ENCODE measurements around the gene ZNF574.
A peak's percentile ranks its signal among the peaks of the same experiment; 100 is the strongest.
"Not testable (repeated sequence)": the region's sequence is repeated elsewhere in the genome, so short reads cannot be mapped to it uniquely, and the experiment has no call there.

The ZNF574 gene

DNA sequence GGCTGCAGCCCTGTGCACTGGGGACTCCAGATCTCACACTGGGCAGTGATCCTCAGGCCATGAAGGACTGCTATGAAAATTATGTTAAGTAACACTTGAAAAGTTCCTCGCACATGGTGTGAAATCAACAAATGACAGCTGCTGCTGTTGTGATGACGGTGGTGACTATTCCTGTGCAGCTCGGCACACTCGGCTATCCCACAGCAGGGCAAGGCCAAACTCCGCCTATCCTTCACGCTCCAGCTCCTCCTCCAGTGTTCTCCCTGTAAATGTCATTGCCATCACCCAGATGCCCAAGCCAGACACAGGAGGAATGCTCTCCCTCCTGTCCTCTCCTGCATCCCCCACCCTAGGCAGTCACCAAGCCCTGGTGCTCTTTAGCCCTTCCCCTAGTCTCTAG lies 37.3 kb upstream of the ZNF574 start:
- H3K4me1 ChIP-seq = 0 out of 2 replicates have a peak, but pooled peaks cover 4% of the 10 kb centered on the region
- H3K4me3 ChIP-seq = no peak overlapping the region
- no peak overlapping the region for H3K27ac ChIP-seq
- TF ChIP-seq Cebpa-rat (IDR thresholded peaks at IDR 0.05) = no peak
- H3K9ac ChIP-seq = no peak overlapping the region
- H3K36me3 ChIP-seq = peaks cover 86% of the 10 kb centered on the region
- no peak overlapping the region for H3K4me2 ChIP-seq
- peaks cover 4% of the 10 kb centered on the region; the same call in 1 of the 2 replicates for H4K20me1 ChIP-seq
- H3K27me3 ChIP-seq = no peaks in the 10 kb centered on the region
- no peaks in the 10 kb centered on the region for H3K9me3 ChIP-seq

DNA sequence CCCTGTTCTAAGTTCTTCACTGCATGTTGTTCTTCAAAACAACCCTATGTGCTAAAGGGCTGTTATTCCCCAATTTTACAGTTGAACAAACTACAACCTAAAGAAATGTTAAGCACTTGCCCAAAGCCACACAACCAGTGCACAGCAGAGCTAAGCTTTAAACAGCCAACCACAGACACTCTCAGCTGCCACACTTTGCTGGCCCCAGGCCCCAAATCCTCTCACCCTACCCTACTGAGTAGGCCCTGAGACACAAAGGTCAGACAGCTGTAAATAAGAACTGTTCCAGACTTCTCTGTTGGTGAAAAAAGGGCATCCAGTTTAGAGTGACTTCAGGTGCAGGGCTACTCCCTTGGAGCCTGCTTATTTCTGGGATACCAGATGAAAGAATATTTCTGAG lies 35.9 kb upstream of the ZNF574 start:
- H3K27me3 ChIP-seq = no peaks in the 10 kb centered on the region
- H3K4me3 ChIP-seq = no peak overlapping the region
- H3K9me3 ChIP-seq = no peaks in the 10 kb centered on the region
- H3K36me3 ChIP-seq = peaks cover 91% of the 10 kb centered on the region
- H4K20me1 ChIP-seq = peaks cover 4% of the 10 kb centered on the region; the same call in 1 of the 2 replicates
- H3K4me1 ChIP-seq = 0 out of 2 replicates have a peak, but pooled peaks cover 1% of the 10 kb centered on the region
- H3K27ac ChIP-seq = no peak overlapping the region
- H3K9ac ChIP-seq = no peak overlapping the region
- H3K4me2 ChIP-seq = no peak overlapping the region
- TF ChIP-seq Cebpa-rat (IDR thresholded peaks at IDR 0.05) = no peak

DNA sequence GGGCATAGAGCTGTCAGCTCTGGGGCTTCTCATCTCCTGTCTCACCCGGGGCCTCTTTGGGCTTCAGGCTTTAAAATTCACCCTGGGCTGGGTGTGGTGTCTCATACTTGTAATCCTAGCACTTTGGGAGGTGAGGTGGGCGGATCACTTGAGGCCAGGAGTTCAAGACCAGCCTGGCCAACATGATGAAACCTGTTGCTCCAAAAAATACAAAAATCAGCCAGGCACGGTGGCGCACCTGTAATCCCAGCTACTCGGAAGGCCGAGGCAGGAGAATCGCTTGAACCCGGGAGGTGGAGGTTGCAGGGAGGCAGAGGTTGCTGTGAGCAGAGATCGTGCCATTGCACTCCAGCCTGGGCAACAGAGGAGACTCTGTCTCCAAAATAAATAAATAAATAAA lies 35.5 kb upstream of the ZNF574 start:
- H3K4me2 ChIP-seq, H3K27me3 ChIP-seq, H3K9me3 ChIP-seq, H3K9ac ChIP-seq, H3K4me1 ChIP-seq, H3K27ac ChIP-seq, H4K20me1 ChIP-seq, H3K4me3 ChIP-seq: not testable (repeated sequence)
- peaks cover 96% of the 10 kb centered on the region for H3K36me3 ChIP-seq

DNA sequence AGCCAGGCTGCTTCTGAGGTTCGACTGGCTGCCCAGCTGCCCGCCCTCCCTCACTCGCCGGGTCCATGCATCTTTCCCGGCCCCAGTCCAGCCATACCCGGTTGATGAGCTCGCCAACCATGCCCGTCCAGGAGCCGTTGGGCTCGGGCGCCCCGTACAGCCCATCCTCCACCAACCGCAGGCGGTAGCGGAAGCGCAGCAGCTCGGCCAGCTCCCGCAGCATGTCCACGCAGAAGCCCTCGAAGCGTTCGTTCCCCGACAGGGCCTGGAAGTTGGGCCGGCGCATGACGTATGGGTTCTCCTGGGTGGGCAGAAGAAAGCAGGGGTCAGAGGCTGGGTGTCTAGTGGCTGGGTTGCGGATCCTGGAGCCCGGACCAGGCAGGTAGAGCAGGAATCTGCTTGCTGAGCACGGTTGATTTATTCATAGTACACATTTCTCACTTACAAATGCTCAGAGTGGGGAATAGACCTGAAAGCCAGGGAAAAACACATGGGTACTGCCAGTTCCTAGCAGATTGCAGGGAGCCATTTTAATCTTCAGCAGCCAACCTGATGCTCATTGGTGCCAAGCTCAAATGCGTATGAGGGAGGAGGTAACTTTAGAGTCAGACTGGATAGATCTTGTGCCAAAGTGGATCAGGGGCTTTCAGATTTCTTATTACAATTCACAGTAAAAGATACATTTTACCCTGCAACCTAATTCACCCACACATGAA lies 33.4 kb upstream of the ZNF574 start:
- H4K20me1 ChIP-seq = peaks cover 4% of the 10 kb centered on the region; the same call in 1 of the 2 replicates
- no peak overlapping the region for H3K27ac ChIP-seq
- no peak for TF ChIP-seq Cebpa-rat (IDR thresholded peaks at IDR 0.05)
- peaks cover 100% of the 10 kb centered on the region for H3K36me3 ChIP-seq
- H3K9ac ChIP-seq = no peak overlapping the region
- no peaks in the 10 kb centered on the region for H3K9me3 ChIP-seq
- no peaks in the 10 kb centered on the region for H3K4me1 ChIP-seq
- no peak overlapping the region for H3K4me3 ChIP-seq
- H3K4me2 ChIP-seq = no peak overlapping the region
- H3K27me3 ChIP-seq = no peaks in the 10 kb centered on the region

DNA sequence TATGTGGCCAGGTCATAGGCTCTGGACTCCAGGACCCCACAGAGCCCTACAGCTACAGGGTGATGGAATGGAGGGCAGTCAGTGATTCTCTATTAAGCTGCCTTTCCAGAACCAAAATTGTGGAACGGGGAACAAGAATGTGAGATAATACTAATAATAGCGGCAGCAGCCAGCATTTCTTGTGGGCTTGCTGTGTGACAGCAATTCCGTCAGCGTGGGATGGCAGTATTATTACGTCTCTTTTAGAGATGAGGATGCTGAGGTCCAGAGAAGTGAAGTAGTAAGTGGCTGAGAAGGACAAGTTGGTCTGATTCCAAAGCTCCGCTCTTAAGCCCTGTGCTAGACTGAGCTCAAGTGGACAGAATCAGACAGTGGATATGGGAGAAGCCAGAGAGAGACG lies 30.4 kb upstream of the ZNF574 start:
- no peak overlapping the region for H3K9ac ChIP-seq
- no peak overlapping the region for H3K4me2 ChIP-seq
- H3K36me3 ChIP-seq = peaks cover 86% of the 10 kb centered on the region
- no peak for TF ChIP-seq Cebpa-rat (IDR thresholded peaks at IDR 0.05)
- H3K4me1 ChIP-seq = peaks cover 18% of the 10 kb centered on the region
- no peaks in the 10 kb centered on the region for H3K9me3 ChIP-seq
- no peak overlapping the region for H3K27ac ChIP-seq
- H3K27me3 ChIP-seq = no peaks in the 10 kb centered on the region
- 0 out of 2 replicates have a peak, but pooled peaks cover 4% of the 10 kb centered on the region for H4K20me1 ChIP-seq
- H3K4me3 ChIP-seq = no peak overlapping the region

DNA sequence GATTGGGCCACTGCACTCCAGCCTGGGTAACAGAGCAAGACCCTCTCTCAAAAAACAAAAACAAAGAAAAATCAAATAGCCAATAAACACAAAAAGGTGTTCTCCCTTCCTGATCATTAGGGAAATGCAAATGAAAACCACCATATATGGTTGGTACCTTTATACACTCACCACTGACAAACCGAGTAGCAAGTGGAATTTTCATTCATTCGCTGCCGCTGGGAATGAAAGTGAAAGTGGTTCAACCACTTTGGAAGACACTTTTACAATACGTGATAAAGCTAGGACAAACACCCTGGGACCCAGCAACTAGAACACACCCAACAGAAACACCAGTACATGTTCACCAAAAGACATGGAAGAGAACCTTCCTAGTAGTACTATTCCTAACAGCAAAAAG lies 27.0 kb upstream of the ZNF574 start:
- H3K36me3 ChIP-seq = peaks cover 81% of the 10 kb centered on the region
- H3K4me3 ChIP-seq = peak overlapping the region; percentile 23; the same call in 1 of the 2 replicates
- H3K9me3 ChIP-seq = no peaks in the 10 kb centered on the region
- H3K27me3 ChIP-seq = no peaks in the 10 kb centered on the region
- peaks cover 19% of the 10 kb centered on the region; the same call in 1 of the 2 replicates for H4K20me1 ChIP-seq
- H3K9ac ChIP-seq = no peak overlapping the region
- TF ChIP-seq Cebpa-rat (IDR thresholded peaks at IDR 0.05) = no peak
- no peak overlapping the region for H3K27ac ChIP-seq
- H3K4me2 ChIP-seq = peak overlapping the region; percentile 63
- H3K4me1 ChIP-seq = peaks cover 49% of the 10 kb centered on the region

DNA sequence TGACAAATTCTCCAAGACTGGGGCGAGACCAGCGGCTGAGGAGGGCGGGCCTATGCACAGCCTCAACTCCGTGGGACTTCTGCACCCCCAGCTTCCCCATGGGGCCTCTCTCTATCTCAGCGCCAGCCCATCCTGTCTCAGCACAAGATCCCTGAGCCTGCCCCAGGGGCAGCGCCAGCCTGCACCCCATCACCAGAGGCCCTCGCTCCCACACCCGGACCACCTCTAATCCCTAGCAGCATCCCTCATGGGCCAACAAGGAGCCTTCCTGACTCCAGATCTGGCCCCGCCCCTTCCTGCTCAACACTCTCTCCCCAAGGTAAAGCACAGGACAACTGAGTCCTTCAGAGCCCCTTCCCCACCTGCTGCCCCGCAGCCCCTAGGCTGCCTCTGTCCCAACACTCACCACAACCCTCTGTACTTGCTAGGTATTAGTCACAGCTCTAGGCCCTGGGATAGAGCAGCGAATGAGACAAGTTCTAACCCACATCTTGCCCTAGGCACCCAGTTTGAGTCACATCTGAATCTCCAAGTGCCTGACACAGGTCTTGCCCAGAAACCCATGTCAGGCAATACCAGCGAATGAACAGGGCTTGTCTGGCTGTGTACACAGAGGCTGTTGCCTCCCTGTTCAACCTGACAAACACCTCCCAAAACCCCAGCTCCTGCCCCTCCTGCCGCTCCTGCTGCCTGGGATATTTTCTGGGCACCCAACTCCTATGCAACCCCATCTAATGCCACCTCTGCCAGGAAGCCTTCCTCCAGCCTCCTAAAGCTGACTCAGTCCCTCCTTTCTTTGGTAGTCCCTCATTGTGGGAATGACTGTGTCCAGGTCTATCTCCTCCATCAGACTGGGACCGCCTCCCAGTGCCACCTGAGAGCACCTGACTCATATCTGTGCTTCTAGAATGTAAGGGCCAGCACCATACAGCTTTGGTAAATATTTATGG lies 24.5 kb upstream of the ZNF574 start:
- peaks cover 81% of the 10 kb centered on the region for H3K36me3 ChIP-seq
- H3K27me3 ChIP-seq = no peaks in the 10 kb centered on the region
- no peak overlapping the region for H3K4me3 ChIP-seq
- H3K9ac ChIP-seq = no peak overlapping the region
- TF ChIP-seq Cebpa-rat (IDR thresholded peaks at IDR 0.05) = no peak
- peaks cover 19% of the 10 kb centered on the region; the same call in 1 of the 2 replicates for H4K20me1 ChIP-seq
- H3K4me2 ChIP-seq = peak overlapping the region; percentile 76
- peaks cover 54% of the 10 kb centered on the region for H3K4me1 ChIP-seq
- H3K27ac ChIP-seq = peak overlapping the region; percentile 74; the same call in 1 of the 2 replicates
- H3K9me3 ChIP-seq = no peaks in the 10 kb centered on the region

DNA sequence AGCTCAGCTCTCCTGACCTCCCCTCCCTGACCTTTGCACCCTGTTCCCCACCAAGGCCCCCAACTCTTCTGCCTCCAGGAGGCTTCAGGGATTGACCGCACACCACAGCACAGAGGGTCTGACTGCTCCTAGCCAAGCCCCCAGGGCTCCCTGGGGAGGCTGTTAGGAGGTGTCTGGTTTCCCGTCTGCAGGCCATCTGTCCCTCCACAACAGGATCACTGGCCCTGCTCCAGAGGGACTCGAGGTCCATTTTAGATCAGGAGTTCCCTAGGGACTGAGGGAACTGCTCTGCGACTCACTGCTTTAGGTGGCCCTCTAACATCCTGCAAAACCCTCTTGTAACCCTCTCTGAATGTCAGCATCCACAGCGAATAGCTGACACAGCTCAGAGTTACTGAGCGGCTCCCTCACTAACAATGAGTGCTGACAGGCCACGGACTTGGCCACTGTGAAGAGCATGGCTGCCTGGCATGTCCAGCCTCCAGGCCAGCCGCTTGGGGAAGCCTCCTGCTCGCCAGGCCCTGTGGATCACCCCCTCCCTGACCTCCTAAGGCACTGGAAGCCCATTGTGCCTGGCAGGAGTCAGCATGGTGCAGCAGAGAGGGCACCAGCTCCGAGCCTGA lies 23.6 kb upstream of the ZNF574 start:
- peaks cover 19% of the 10 kb centered on the region; the same call in 1 of the 2 replicates for H4K20me1 ChIP-seq
- no peak for TF ChIP-seq Cebpa-rat (IDR thresholded peaks at IDR 0.05)
- H3K27ac ChIP-seq = peak overlapping the region; percentile 74
- peaks cover 81% of the 10 kb centered on the region for H3K36me3 ChIP-seq
- H3K27me3 ChIP-seq = no peaks in the 10 kb centered on the region
- H3K9ac ChIP-seq = peak overlapping the region; percentile 59
- peak overlapping the region; percentile 76 for H3K4me2 ChIP-seq
- no peak overlapping the region for H3K4me3 ChIP-seq
- H3K4me1 ChIP-seq = peaks cover 54% of the 10 kb centered on the region
- H3K9me3 ChIP-seq = no peaks in the 10 kb centered on the region

DNA sequence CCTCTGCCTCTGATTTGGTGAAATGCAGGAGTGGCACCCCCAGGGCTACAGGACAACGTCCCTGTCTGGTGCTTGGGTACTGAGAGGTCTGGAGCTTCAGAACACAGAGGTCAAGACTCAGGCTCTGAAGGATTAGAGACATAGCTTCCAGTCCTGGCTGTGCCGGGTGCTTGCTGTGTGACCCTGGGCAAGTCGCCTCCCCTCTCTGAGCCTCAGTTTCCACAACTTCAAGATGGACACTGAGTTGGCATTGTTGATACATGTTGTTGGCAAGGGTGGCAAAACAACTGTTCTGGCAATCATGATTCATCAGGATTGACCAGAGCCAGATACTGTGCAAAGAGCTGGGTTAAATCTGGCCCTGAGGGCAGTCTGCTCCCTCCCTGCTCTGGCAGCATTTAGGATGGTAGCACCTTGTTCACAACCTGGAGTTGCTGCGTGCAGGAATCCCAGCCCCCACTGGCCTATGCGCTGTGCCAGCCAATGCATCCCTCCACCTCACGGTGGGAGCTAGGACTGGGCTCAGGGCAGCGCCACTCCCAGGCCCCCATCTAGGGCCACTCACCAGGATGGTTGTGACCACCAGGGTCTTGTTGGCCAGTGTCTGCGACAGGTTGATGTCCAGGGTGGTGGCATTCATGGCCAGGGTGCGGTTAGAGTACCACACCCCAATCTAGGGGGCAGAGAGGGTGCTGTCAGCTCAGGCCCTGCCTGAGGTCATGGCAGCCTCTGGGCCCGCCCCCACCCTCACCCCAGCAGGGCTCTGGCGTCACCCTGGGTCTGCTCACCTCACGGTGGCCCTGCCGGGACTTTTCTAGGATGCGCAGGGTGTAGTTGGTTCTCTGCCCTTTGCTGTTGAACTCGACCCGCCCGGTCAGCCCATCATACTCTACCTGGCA lies 22.7 kb upstream of the ZNF574 start:
- Histone ChIP-seq H3K36me3 (peaks cover 87% of the 10 kb centered on the region), H3K4me3 (no peak overlapping the region), H4K20me1 (peaks cover 19% of the 10 kb centered on the region; the same call in 1 of the 2 replicates), H3K4me1 (peaks cover 54% of the 10 kb centered on the region), H3K4me2 (peak overlapping the region; percentile 76), H3K9me3 (no peaks in the 10 kb centered on the region), H3K9ac (peak overlapping the region; percentile 59), H3K27me3 (no peaks in the 10 kb centered on the region), H3K27ac (peak overlapping the region; percentile 74)
- no peak for TF ChIP-seq Cebpa-rat (IDR thresholded peaks at IDR 0.05)
